ENCODE measurements around the gene RPUSD1. TPM values are rescaled to one million over a fixed set of nuclear protein-coding genes. Genes with fewer than 3 reads are reported as not detected.
"Not testable (repeated sequence)": the region's sequence is repeated elsewhere in the genome, so short reads cannot be mapped to it uniquely, and the experiment has no call there.

The RPUSD1 gene
- total and polyA plus RNA-seq, 3 donors from 2014 or later, result 11.4 to 24.0 (median 18.6) TPM

GRCh38 chr16:743794-744500 is 44.2 kb downstream of the RPUSD1 start:
- 83 to 84% methylated on average over 3 to 21 of the region's 21 CpGs for WGBS, 2 donors
- H3K27me3 ChIP-seq, result no peaks in the 10 kb centered on the region
- no peaks in the 10 kb centered on the region for H3K9me3 ChIP-seq
- H3K4me1 ChIP-seq, result peaks cover 14% of the 10 kb centered on the region
- TF ChIP-seq, protein P1, sequence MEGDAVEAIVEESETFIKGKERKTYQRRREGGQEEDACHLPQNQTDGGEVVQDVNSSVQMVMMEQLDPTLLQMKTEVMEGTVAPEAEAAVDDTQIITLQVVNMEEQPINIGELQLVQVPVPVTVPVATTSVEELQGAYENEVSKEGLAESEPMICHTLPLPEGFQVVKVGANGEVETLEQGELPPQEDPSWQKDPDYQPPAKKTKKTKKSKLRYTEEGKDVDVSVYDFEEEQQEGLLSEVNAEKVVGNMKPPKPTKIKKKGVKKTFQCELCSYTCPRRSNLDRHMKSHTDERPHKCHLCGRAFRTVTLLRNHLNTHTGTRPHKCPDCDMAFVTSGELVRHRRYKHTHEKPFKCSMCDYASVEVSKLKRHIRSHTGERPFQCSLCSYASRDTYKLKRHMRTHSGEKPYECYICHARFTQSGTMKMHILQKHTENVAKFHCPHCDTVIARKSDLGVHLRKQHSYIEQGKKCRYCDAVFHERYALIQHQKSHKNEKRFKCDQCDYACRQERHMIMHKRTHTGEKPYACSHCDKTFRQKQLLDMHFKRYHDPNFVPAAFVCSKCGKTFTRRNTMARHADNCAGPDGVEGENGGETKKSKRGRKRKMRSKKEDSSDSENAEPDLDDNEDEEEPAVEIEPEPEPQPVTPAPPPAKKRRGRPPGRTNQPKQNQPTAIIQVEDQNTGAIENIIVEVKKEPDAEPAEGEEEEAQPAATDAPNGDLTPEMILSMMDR (IDR thresholded peaks at IDR 0.05), result peak in 1 of 3 experiments; percentile 6
- TF ChIP-seq POLR2A (IDR thresholded peaks at IDR 0.05), result no peak
- H3K4me3 ChIP-seq, result no peak overlapping the region
- intact Hi-C loops (cut with DNase I; ENCODE audit: low total_unique reads), result no loop called here
- H3K27ac ChIP-seq, result no peak overlapping the region
- no peak for DNase-seq
- no peaks in the 10 kb centered on the region for H3K36me3 ChIP-seq (ENCODE audit: low read depth, missing control alignments)

GRCh38 chr16:742894-743293 is 45.3 kb downstream of the RPUSD1 start:
- H3K4me1 ChIP-seq, result peaks cover 14% of the 10 kb centered on the region
- DNase-seq; H3K9me3 ChIP-seq; H3K4me3 ChIP-seq; intact Hi-C loops (cut with DNase I; ENCODE audit: low total_unique reads); H3K36me3 ChIP-seq (ENCODE audit: low read depth, missing control alignments); H3K27ac ChIP-seq; H3K27me3 ChIP-seq: not testable (repeated sequence)
- WGBS, 2 donors, result 80 to 83% methylated on average over 14 of the region's 14 CpGs

- WGBS, 2 donors, result 67 to 84% methylated on average over 10 to 15 of the region's 15 CpGs
- no peak for TF ChIP-seq POLR2A (IDR thresholded peaks at IDR 0.05)
- intact Hi-C loops (cut with DNase I; ENCODE audit: low total_unique reads), result loop anchor here (2.0 kb wide), 1 partner anchor 59 kb away; no protein-coding TSS in a partner anchor
These were observed 46.1 kb downstream of the RPUSD1 start for GRCh38 chr16:741986-742629.

GRCh38 chr16:740764-741505 is 47.2 kb downstream of the RPUSD1 start, which contains the start of gene CIAO3:
Gene CIAO3 (minus strand): TSS chr16:740997. CDS start chr16:740985, 12 bp downstream.
- Histone ChIP-seq H3K36me3 (ENCODE audit: low read depth, missing control alignments) (no peaks in the 10 kb centered on the region), H3K9me3 (no peaks in the 10 kb centered on the region), H3K4me3 (peak within 1 kb of the TSS; percentile 74 to 91), H3K27me3 (no peaks in the 10 kb centered on the region), H3K27ac (peak within 1 kb of the TSS in 1 of 2 donors; percentile 19), H3K4me1 (peaks cover 14% of the 10 kb centered on the region)
- DNase-seq, result peak; percentile 88
- 0 to 1% methylated on average over 1 to 44 of the region's 79 CpGs for WGBS, 2 donors
- TF ChIP-seq, protein P1 (IDR thresholded peaks at IDR 0.05), result peak; percentile 90 to 99 (median 98)
- no peak for TF ChIP-seq POLR2A (IDR thresholded peaks at IDR 0.05)
- intact Hi-C loops (cut with DNase I; ENCODE audit: low total_unique reads), result loop anchor here (2.0 kb wide), 1 partner anchor 58 kb away; no protein-coding TSS in a partner anchor

More at GRCh38 chr16:741986-742629, 46.1 kb downstream of the RPUSD1 start:
- DNase-seq, result no peak
- Histone ChIP-seq H3K9me3 (no peaks in the 10 kb centered on the region), H3K4me1 (peaks cover 14% of the 10 kb centered on the region), H3K27ac (no peak overlapping the region), H3K4me3 (no peak overlapping the region), H3K27me3 (no peaks in the 10 kb centered on the region), H3K36me3 (ENCODE audit: low read depth, missing control alignments) (no peaks in the 10 kb centered on the region)

- WGBS, 2 donors, result 0% methylated on average over 7 to 9 of the region's 22 CpGs
- DNase-seq, result no peak
- H3K4me1 ChIP-seq, result peaks cover 14% of the 10 kb centered on the region
- intact Hi-C loops (cut with DNase I; ENCODE audit: low total_unique reads), result loop anchor here (2.0 kb wide), 1 partner anchor 58 kb away; no protein-coding TSS in a partner anchor
- no peaks in the 10 kb centered on the region for H3K9me3 ChIP-seq
- peak overlapping the region; percentile 74 to 91 for H3K4me3 ChIP-seq
- H3K36me3 ChIP-seq (ENCODE audit: low read depth, missing control alignments), result no peaks in the 10 kb centered on the region
- peak overlapping the region in 1 of 2 donors; percentile 19 for H3K27ac ChIP-seq
- no peaks in the 10 kb centered on the region for H3K27me3 ChIP-seq
- TF ChIP-seq, protein P1 (IDR thresholded peaks at IDR 0.05), result no peak
- TF ChIP-seq POLR2A (IDR thresholded peaks at IDR 0.05), result no peak
These were observed 47.8 kb downstream of the RPUSD1 start for GRCh38 chr16:740459-740763.
